Activated gamma-delta T cell treated with anti-CD3 and anti-CD28 coated beads, Interleukin-2, amount 50 U/mL, for 16 hours (primary cell): ENCODE measurements around the gene HMGCS2.
"Not testable (repeated sequence)": the region's sequence is repeated elsewhere in the genome, so short reads cannot be mapped to it uniquely, and the experiment has no call there.

Experiments used
- DNase-seq: peaks from one replicate; pipeline ENCODE4 v3.0.0-alpha.2; 2020; ENCODE audit warnings: low read depth

HMGCS2 gene

DNA sequence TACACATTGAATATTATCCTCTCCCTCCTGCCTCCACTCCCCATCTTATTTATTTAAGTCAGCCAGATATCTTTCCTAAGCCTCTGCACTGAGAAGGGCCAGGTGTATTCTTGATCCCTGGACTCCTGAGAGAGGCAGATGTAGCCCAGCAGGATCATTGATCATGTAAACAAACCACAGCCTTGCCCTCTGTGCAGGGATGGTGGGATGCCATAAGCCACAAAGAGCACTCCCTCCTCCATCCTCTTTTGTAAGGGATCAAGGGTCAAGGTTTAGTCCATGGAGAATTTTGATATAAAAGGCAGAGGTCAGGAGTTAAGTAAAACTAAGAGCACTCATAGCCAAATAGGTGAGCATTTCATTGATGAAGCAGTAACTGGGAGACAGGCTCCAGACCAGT lies 39.7 kb downstream of the HMGCS2 start:
- DNase-seq = no peak

DNA sequence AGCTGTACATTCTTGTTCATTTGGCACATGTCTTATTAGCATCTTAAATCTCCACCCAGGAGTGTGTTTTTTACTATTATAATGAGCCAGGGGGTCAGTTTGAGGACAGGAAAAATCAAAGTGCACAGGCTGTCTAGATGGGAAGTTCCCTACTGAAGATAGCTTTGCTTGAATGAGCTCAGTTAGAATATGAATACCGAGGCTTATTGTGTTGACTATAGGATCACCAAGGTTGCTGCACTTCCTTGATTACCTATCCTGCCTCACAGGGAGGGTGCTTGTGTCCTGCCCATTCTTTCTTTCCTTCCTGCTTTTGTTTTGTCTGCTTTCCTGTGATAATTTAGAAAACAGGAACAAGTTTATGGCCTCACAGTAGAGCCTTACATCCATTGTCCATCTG lies 40.7 kb downstream of the HMGCS2 start:
- no peak for DNase-seq

DNA sequence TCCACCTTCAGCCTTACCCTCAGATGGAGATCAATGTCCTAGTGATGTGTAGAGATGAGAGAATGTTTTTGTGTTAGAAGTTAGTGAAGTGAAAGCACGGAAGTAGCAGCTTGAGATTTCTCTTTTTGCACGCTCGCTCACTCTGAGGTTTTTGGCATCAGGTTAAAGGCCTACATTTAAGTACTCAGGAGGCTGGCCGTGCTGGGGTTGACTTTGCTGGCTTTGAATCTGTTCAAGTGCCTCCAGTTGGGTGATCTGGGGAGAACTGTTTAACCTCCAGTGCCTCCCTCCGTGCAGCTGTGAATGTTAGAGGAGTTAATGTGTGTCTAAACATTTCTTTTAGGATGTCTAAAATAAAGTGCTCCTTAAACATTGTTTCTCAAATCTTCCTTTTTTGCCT lies 43.1 kb downstream of the HMGCS2 start:
- no peak for DNase-seq

DNA sequence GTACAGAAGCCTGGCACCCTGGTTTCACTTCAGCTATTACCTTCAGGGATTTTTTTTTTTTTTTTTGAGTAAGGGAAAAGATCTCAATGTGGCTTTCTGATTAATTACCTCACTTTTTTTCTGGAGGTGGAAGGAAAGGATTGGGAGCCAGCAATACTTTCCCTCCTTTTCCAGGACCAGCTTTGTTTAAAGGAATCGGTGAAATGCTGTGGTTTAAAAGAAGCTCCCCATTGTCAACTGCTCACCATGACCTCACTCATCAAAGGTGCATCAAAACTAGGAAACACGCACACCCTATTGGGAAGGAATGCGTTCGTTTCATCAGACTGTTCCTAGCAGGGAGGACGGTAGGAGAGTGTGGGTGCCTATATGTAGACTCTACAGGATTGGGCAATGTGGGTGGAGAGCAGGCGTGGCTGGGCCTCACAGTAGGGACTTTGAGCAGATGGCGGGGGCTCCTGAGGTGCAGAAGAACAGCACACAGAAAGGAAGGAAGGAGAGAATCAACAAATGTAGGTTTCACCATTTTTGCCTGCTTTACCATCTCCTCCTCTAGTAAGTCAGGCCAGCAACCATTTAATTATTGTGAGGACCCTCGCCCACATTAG lies 44.0 kb downstream of the HMGCS2 start:
- DNase-seq = no peak

- DNase-seq = no peak
Measured at GRCh38 chr1:119721896-119722295, 46.8 kb downstream of the HMGCS2 start.

GRCh38 chr1:119720866-119721440 lies 47.8 kb downstream of the HMGCS2 start:
- no peak for DNase-seq

DNA sequence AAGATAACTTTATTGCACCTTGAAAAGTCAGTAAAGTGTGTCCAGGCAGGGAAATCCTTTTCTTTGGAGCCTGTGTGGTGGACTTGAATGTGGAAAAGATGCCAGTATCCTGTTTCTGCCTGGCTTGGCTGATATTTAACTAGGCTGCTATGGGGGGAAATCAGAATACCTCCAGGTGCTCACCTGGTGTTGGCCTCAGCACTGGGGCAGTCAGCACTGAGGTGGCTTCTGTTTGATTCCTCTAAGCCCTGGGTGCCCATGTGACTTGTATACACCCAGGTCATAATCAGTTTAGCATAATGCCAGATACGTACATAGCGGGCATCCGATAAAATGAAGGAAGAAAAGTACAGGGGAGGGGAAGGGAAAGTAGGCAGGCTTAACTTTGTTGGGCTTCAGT lies 49.7 kb downstream of the HMGCS2 start:
- DNase-seq = no peak

GRCh38 chr1:119718409-119718808 lies 50.3 kb downstream of the HMGCS2 start:
- no peak for DNase-seq

DNA sequence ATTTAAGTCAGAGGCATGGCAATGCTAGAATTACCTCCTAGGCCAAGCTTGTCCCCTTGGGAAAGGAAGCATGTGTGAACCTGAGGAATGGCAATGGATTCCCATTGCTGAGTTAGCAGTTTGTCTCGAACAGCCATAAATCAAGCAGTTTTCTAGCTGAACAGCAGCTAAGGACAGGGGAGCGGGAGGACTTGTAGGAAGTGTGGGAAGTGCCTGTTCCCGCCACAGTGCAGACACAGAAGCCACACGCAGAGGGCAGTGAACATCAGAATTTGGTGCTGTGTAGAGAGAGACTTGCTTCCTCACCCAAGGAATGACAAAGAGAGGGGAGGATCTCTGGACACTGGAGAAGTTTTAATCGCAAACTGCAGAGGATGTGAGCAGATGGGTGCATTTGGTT lies 53.2 kb downstream of the HMGCS2 start:
- DNase-seq = no peak

DNA sequence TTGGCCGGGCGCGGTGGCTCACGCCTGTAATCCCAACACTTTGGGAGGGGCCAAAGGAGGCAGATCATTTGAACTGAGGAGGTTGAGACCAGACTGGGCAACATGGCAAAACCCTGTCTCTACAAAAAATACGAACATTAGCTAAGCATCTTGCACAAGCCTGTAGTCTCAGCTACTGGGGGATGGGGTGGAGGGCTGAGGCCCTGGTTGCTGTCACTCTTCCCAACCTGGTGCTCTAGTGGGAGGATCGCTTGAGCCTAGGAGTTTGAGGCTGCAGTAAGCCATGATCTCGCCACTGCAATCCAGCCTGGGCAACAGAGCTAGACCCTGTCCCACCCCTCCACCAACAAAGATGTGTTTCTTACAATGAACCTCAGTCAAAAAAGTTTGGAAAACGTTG lies 54.1 kb downstream of the HMGCS2 start:
- no peak for DNase-seq

- no peak for DNase-seq
Measured at GRCh38 chr1:119713749-119714456, 54.8 kb downstream of the HMGCS2 start.

GRCh38 chr1:119713039-119713748 lies 55.5 kb downstream of the HMGCS2 start:
- no peak for DNase-seq

GRCh38 chr1:119712342-119713038 lies 56.2 kb downstream of the HMGCS2 start:
- peak; percentile 33 for DNase-seq

DNA sequence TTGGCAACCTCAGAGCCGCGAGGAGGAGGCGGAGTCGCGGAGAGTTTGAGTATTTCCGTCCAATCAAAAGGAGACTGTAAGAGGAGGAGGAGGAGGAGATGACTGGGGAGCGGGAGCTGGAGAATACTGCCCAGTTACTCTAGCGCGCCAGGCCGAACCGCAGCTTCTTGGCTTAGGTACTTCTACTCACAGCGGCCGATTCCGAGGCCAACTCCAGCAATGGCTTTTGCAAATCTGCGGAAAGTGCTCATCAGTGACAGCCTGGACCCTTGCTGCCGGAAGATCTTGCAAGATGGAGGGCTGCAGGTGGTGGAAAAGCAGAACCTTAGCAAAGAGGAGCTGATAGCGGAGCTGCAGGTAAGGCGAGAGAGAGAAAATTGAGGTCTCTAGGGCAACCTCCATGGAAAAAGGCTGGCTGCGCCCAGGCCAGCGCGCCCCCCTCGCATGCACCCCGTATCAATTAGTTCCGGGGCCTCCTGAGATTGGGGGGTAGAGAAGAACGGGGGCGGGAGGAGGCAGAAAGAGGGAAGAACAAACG lies 56.8 kb downstream of the HMGCS2 start, which contains the start of gene PHGDH:
Gene PHGDH, plus strand, starts transcription at position 131 of the 538 bp plus-strand sequence. Its CDS starts 89 bp downstream, at position 220.
- DNase-seq = peak; percentile 4

DNA sequence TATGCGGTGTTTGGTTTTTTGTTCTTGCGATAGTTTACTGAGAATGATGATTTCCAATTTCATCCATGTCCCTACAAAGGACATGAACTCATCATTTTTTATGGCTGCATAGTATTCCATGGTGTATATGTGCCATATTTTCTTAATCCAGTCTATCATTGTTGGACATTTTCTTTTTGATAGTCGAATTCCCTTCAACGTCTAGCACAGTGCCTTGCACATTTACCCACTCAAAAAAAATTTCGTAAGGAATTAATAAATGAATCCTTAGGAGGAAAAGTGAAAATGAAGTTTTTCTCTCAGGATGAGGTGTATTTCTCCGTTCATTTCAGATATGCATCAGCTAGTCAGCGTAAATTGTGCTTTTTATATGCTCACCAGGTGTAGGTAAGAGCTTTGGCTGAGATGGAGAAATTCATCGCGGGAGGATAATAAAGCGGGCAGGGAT lies 57.3 kb downstream of the HMGCS2 start:
- not testable (repeated sequence) for DNase-seq

GRCh38 chr1:119706599-119706998 lies 62.1 kb downstream of the HMGCS2 start:
- not testable (repeated sequence) for DNase-seq

- no peak for DNase-seq
Measured at GRCh38 chr1:119703666-119704450, 64.8 kb downstream of the HMGCS2 start.

DNA sequence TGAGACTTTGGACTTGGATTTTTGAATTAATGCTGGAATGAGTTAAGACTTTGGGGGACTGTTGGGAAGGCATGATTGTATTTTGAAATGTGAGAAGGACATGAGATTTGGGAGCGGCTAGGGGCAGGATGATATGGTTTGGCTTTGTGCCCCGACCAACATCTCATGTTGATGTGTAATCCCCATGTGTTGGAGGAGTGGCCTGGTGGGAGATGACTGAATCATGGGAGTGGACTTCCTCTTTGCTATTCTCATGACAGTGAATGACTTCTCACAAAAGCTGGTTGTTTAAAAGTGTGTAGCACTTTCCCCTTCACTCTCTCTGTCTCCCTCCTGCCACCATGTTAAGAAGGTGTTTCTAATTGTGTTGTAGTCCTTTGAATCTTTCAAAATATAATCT lies 66.3 kb downstream of the HMGCS2 start:
- DNase-seq = no peak

- no peak for DNase-seq
Measured at GRCh38 chr1:119701659-119702058, 67.0 kb downstream of the HMGCS2 start.

- DNase-seq = no peak
Measured at GRCh38 chr1:119700326-119700725, 68.4 kb downstream of the HMGCS2 start.
